ENCODE data around the gene INAFM2. TPM values are rescaled to one million over a fixed set of nuclear protein-coding genes. Genes with fewer than 3 reads are reported as not detected.

Gene INAFM2
- total and polyA plus RNA-seq, 9 donors, result 7.4 to 50.6 (median 30.6) TPM

DNA sequence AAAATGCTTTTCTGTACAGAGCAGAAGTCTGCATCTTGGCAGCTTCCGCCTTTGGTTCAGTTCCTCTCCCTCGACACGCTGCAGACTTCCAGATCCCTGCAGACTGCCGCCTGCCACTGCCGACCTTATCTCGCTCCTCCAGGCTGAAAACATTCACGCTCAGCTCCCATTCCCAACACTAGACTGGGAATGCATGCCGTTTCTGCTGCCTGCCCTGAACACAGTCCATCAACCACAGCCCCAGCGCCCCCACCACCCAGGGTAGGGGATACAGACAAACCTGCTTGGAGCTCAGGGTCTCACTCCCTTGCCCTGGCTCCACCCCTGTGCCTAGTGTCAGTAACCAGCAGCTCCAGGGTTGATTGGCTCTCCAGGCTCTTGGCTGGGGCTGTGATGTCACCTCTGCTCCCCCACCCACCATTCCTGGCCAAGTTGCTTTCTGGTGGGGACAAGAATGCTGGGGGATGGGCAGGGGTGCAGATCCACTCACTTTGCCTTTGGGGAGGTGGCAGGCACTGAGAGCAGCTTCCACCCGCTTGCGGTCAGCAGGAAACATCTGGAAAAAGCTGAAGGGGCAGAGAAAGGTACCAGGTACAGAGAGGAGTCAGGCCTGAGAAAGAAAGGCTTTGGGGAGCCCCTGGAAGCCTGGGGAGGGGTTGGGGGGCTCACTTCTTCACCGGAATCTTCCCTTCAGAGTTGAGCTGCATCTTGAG lies 21.9 kb upstream of the INAFM2 start:
- Histone ChIP-seq H3K4me1 (ENCODE audit: insufficient read depth) (no peaks in the 10 kb centered on the region), H3K27ac (no peak overlapping the region), H3K4me3 (no peak overlapping the region), H3K27me3 (no peaks in the 10 kb centered on the region), H3K36me3 (no peaks in the 10 kb centered on the region), H3K9me3 (no peaks in the 10 kb centered on the region)
- DNase-seq, result no peak
- intact Hi-C loops (cut with DNase I), result no loop called here
- WGBS, 3 donors, result 30 to 39% (median 31%) methylated on average over 12 of the region's 12 CpGs
- no peak for TF ChIP-seq POLR2A (IDR thresholded peaks at IDR 0.05)
- TF ChIP-seq EP300 (IDR thresholded peaks at IDR 0.05), result no peak
- TF ChIP-seq, protein P1, sequence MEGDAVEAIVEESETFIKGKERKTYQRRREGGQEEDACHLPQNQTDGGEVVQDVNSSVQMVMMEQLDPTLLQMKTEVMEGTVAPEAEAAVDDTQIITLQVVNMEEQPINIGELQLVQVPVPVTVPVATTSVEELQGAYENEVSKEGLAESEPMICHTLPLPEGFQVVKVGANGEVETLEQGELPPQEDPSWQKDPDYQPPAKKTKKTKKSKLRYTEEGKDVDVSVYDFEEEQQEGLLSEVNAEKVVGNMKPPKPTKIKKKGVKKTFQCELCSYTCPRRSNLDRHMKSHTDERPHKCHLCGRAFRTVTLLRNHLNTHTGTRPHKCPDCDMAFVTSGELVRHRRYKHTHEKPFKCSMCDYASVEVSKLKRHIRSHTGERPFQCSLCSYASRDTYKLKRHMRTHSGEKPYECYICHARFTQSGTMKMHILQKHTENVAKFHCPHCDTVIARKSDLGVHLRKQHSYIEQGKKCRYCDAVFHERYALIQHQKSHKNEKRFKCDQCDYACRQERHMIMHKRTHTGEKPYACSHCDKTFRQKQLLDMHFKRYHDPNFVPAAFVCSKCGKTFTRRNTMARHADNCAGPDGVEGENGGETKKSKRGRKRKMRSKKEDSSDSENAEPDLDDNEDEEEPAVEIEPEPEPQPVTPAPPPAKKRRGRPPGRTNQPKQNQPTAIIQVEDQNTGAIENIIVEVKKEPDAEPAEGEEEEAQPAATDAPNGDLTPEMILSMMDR (IDR thresholded peaks at IDR 0.05), result no peak

GRCh38 chr15:40302288-40302886 lies 21.1 kb upstream of the INAFM2 start:
- TF ChIP-seq EP300 (IDR thresholded peaks at IDR 0.05) (no peak), POLR2A (IDR thresholded peaks at IDR 0.05) (no peak)
- 91 to 95% (median 92%) methylated on average over 19 of the region's 19 CpGs for WGBS, 3 donors
- intact Hi-C loops (cut with DNase I), result no loop called here

DNA sequence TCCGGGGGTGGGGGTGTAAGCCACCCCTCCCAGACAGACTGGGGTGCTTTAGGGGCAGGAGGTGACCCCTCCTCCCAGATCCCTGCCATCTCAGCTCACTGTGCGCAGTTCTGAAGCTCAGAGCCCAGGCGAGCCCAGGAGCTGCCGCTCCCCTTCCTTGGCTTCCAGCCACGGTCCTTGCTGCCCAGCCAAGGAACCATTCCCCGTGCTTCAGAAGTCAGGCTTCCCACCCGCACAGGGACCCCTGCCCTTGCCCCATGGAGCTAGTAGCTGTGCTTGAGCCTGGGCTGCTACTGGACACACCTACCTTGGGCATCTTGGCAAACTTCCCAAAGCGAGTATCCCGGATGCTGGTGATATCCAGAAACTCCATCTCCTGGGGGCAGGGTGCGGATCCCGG lies 20.5 kb upstream of the INAFM2 start:
- WGBS, 3 donors, result 51 to 65% (median 61%) methylated on average over 10 to 11 of the region's 11 CpGs
- intact Hi-C loops (cut with DNase I), result no loop called here
- TF ChIP-seq, protein P1 (IDR thresholded peaks at IDR 0.05), result no peak
- TF ChIP-seq POLR2A (IDR thresholded peaks at IDR 0.05) (no peak), EP300 (IDR thresholded peaks at IDR 0.05) (no peak)
- Histone ChIP-seq H3K36me3 (no peaks in the 10 kb centered on the region), H3K27ac (no peak overlapping the region), H3K4me3 (no peak overlapping the region), H3K27me3 (no peaks in the 10 kb centered on the region), H3K9me3 (no peaks in the 10 kb centered on the region), H3K4me1 (ENCODE audit: insufficient read depth) (no peaks in the 10 kb centered on the region)
- DNase-seq, result no peak

More at GRCh38 chr15:40302288-40302886, 21.1 kb upstream of the INAFM2 start:
- Histone ChIP-seq H3K27ac (no peak overlapping the region), H3K27me3 (no peaks in the 10 kb centered on the region), H3K36me3 (no peaks in the 10 kb centered on the region), H3K4me3 (no peak overlapping the region), H3K9me3 (no peaks in the 10 kb centered on the region), H3K4me1 (ENCODE audit: insufficient read depth) (no peaks in the 10 kb centered on the region)
- DNase-seq, result no peak

DNA sequence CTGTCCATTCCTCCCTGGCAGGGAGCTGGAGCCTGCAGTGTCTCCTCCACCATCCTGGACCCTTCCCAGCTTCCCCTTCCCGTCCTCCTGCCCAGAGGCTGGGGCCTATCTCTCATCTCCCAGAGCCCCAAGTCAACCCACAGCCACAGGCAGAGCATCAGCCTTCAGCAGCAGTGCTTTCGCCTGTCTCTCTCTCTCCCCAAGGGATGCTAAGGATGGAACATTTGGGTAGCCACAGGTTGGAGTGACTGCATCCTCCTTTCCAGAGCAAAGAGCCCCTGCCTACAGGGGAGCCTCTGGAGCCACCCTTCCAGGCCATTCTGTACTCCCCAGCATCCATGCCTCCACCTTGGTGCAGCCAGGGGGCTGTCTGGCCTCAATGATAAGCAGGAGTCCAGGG lies 19.9 kb upstream of the INAFM2 start:
- intact Hi-C loops (cut with DNase I), result no loop called here
- Histone ChIP-seq H3K9me3 (no peaks in the 10 kb centered on the region), H3K27ac (no peak overlapping the region), H3K36me3 (no peaks in the 10 kb centered on the region), H3K27me3 (no peaks in the 10 kb centered on the region), H3K4me3 (no peak overlapping the region), H3K4me1 (ENCODE audit: insufficient read depth) (no peaks in the 10 kb centered on the region)
- TF ChIP-seq POLR2A (IDR thresholded peaks at IDR 0.05), result no peak
- TF ChIP-seq, protein P1 (IDR thresholded peaks at IDR 0.05), result no peak
- no peak for TF ChIP-seq EP300 (IDR thresholded peaks at IDR 0.05)
- DNase-seq, result no peak
- WGBS, 3 donors, result 89 to 92% (median 92%) methylated on average over 2 of the region's 2 CpGs

DNA sequence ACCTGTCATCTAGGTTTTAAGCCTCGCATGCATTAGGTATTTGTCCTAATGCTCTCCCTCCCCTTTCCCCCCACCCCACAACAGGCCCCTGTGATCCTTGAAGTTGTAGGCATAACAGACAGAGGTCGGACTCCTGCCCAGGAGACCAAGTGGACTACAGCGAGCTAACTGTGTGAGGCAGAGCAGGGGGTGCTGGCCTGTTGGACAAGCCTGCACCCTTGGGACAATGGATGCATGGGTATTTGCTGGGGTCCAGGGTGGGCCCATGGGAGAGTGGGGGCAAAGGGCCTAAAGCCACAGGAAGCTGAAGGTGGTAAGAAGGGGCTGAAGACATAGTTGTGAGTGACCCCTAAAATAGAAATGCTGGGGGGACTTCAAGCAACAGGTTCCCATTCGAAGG lies 18.2 kb upstream of the INAFM2 start:
- H3K4me3 ChIP-seq, result no peak overlapping the region
- DNase-seq, result no peak
- intact Hi-C loops (cut with DNase I), result no loop called here
- H3K27me3 ChIP-seq, result no peaks in the 10 kb centered on the region
- TF ChIP-seq, protein P1 (IDR thresholded peaks at IDR 0.05), result no peak
- TF ChIP-seq POLR2A (IDR thresholded peaks at IDR 0.05), result no peak
- no peak for TF ChIP-seq EP300 (IDR thresholded peaks at IDR 0.05)
- H3K36me3 ChIP-seq, result no peaks in the 10 kb centered on the region
- 89 to 92% (median 89%) methylated on average over 4 of the region's 4 CpGs for WGBS, 3 donors
- no peaks in the 10 kb centered on the region for H3K4me1 ChIP-seq (ENCODE audit: insufficient read depth)
- no peak overlapping the region for H3K27ac ChIP-seq
- H3K9me3 ChIP-seq, result no peaks in the 10 kb centered on the region

All from ovary (tissue), 9 donors.